NCI-H82 treated with DMSO at 0.1 percent for 48 hours (cell line): ENCODE data around the gene NTRK1.
"Not testable (repeated sequence)": the region's sequence is repeated elsewhere in the genome, so short reads cannot be mapped to it uniquely, and the experiment has no call there.

Experiments
- DNase-seq: peaks from one replicate; lab custom pipeline; 2025; ENCODE audit not compliant: unreplicated experiment; lab: John Stamatoyannopoulos, UW

The NTRK1 gene

DNA sequence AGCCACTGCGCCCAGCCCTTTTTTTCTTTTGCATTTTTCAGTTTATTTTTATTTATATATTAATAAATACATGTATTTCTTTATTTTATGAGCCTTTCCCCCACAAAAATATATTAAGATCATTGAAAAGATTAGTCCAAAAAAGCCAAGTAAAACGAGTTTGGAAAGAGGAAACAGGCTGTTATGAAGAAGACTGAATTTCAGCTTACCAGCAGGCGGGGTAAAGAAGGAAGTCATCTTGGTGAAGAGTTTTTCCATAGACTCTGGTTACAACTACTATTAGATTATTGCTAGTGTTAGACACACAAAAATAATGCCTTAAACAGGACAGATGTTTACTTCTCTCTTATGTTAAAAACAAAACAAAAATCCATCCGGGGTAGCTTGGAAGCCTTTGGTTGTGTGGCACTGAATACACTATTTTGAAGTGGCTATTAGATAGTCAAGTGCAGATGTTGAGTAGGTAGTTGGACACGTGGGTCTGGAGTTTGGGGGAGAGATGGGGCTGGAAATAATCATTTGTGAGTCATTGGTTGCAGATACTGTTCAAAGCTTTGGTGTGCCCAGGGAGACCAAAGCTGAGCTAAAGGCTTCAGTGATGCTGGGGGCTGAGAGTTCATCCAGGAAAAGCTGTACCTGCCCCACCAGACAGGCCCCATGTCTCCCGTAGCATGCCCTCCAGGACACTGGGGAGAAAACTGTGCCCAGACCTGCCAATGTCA is 51.1 kb downstream of the NTRK1 start:
- no peak for DNase-seq

GRCh38 chr1:156912310-156912709 is 51.6 kb downstream of the NTRK1 start:
- no peak for DNase-seq

DNA sequence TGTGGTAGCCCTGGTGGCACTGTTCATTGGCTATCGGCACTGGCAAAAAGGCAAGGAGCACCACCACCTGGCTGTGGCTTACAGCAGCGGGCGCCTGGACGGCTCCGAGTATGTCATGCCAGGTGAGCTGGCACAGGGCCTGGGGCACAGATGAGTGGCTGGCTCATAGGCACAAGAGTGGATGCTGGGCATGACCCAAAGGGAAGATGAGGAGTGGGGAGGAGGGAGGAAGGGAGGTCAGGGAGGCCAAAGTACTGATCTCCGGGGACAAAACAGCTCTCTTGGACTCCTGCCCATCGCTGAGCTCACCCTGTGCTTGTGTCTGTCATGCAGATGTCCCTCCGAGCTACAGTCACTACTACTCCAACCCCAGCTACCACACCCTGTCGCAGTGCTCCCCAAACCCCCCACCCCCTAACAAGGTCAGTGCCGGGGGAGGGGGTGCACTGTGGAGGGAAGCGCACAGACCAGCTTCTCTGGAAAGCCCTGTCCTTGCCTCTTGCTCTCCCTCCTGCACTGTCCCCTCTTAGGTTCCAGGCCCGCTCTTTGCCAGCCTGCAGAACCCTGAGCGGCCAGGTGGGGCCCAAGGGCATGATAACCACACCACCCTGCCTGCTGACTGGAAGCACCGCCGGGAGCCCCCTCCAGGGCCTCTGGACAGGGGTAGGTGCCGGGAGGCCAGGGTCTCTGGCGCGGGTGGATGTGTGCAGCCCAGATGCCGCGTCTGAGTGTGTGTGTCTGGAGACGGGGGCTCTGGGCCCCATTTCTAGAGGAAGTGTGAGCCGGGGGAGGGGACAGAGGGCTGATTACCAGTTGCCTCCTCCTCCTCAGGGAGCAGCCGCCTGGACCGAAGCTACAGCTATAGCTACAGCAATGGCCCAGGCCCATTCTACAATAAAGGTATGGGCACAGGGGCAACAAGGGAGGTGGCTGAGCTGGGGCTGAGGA is 52.5 kb downstream of the NTRK1 start:
- DNase-seq: no peak

DNA sequence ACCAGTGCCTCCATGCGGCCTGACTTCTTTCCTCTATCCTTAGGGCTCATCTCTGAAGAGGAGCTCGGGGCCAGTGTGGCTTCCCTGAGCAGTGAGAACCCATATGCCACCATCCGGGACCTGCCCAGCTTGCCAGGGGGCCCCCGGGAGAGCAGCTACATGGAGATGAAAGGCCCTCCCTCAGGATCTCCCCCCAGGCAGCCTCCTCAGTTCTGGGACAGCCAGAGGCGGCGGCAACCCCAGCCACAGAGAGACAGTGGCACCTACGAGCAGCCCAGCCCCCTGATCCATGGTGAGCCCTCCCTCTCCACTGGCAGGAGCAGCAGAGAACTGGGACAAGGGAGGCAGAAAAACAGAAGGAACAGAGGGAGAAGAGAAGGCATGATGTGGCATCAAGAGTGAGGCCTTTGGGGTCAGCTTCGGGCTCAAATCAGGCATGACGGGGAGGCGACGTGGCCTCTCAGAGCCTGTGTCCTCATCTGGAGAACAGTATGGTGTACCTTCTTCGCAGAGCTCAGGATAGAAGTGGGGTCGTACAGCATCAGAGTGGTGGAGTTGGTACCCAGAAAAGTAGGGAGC is 53.2 kb downstream of the NTRK1 start:
- no peak for DNase-seq

GRCh38 chr1:156914440-156914856 is 53.8 kb downstream of the NTRK1 start:
- DNase-seq: no peak

- peak; percentile 67 for DNase-seq
These were observed 59.8 kb downstream of the NTRK1 start, which contains the start of gene LRRC71 for GRCh38 chr1:156920233-156921052. Gene LRRC71 (plus strand): TSS chr1:156920632. CDS start chr1:156920804, 172 bp downstream.

GRCh38 chr1:156921053-156921529 is 60.4 kb downstream of the NTRK1 start:
- no peak for DNase-seq

DNA sequence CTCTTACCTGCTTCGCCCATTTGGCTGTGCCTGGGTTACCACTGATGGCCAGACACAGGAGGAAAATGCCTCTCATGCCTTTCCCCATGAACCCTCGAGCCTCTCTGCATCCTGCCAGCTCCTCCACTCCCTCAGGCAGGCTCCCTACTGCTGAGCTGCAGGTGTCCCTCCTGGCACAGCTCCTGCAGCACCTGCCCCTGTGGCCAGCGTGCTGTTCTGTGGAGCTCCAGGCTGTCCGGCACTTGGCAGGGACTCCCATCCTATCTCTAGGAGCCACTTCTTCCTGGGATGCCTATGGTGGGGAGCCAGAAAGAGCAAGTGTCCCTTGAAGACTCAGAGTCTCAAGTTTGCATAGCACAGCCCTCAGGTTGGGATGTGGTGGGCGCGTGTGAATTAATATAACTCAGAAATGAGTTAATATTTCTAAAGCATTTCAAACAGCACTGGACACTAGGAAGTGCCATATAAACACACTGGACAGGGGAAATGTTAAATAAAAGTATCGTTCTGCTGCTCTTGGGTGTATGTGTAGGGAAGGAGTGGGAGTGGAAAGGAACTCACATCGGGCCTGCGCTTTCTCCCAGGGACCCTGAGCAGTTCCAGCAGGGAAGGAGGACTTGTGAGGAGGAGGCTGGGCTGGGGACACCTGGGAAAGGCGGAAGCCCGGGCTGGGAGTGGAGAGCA is 62.5 kb downstream of the NTRK1 start:
- DNase-seq: no peak

GRCh38 chr1:156923670-156924477 is 63.2 kb downstream of the NTRK1 start:
- DNase-seq: no peak

DNA sequence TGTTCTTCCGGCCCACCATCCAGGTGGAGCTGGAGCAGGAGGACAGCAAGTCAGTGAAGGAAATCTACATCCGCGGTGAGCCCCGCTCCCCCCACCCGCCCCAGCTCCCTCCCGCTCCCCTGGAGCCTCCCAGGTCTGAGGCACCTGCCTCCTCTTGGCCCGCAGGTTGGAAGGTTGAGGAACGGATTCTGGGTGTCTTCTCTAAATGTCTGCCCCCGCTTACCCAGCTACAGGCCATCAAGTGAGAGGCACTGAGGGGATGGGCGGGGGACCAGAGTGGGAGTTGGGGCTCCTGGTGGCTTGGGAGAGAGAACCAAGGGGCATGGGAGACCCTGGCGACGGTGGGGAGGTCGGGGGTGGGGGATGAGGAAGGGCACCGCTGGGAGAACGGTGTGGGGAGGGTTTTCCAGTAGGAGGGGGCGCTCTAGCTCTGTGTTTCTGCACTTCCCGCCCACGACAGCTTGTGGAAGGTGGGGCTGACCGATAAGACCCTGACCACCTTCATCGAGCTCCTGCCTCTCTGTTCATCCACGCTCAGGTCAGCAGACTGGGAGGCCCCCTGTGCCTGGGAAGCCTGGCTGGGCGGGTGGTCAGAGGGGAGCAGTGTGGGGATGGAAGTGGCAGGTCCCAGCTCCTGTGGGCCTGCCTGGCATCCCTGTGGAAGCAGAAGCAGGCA is 64.0 kb downstream of the NTRK1 start:
- no peak for DNase-seq

DNA sequence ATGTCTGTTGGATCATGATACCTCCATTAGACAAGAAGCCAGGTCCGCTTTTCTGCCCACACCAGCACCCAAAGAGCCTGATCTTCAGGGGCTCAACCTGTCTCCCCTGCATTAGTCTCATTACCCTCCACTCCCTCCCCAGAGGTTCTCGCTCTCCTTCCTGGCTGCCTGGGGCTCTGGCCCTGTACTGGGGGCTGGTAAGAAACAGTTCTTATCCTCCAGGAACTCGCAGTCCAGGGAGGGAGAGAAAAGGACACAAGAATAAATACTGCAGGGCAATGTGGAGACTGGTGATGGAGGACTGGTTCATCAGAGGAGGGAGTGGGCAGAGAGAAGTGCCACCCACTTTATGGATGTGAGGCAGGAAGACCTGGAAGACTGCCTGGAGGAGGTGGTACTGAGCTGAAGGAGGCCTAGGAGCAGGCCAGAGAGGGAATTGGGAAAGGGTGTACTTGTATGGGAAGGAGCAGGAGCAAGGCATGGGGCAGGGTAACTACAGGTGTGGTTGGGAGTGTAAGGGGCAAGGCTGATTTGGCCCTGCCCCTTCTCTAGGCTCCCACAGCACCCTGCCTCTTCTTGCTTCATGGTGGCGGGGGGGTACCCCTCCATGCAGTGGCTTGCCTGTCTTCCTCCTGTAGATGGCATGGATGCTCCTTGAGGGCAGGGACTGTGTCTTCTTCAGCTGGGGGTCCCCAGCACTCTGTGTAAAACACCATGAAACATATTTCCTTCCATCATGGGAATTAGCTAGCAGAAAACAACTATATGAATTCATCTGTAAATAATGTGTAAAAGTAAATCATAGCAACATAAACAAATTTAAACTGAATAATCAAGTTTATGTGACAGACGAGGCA is 64.7 kb downstream of the NTRK1 start:
- no peak for DNase-seq

GRCh38 chr1:156926175-156926574 is 65.5 kb downstream of the NTRK1 start:
- no peak for DNase-seq

DNA sequence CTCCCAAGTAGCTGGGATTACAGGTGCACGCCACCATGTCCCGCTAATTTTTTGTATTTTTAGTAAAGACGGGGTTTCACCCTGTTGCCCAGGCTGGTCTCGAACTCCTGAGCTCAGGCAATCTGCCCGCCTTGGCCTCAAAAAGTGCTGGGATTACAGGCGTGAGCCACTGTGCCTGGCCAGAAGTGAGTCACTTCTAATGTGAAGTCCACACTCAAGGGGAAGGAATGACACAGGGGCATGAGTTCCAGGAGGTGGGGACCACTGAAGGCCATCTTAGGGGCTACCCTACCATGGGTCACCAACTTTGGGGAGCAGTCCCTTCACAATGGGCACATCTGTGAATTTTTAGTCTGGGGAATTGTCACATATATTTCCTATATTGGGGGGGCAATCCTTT is 66.0 kb downstream of the NTRK1 start:
- DNase-seq: not testable (repeated sequence)

- DNase-seq: peak; percentile 34
These were observed 66.8 kb downstream of the NTRK1 start for GRCh38 chr1:156927215-156928042.

DNA sequence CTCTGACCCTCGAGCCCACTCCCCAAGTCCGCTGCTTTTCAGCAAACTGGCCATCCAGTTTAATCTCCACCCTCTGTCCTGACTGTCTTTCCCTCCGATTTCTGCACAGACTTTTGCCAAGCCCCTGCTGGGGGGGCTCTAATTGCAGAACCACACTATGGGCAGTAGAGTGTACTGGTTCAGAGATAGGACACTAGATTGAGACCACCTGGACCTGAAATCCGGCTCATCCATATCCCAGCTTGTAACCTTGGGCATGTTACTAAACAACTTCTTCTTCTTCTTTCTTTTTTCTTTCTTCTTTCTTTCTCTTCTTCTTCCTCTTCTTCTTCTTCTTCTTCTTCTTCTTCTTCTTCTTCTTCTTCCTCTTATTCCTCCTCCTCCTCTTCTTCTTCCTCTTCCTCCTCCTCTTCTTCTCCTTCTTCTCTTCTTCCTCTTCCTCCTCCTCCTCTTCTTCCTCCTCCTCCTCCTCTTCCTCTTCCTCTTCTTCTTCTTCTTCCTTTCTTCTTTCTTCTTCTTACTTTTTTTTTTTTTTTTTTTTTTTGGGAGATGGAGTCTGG is 67.5 kb downstream of the NTRK1 start:
- DNase-seq: no peak

- no peak for DNase-seq
These were observed 69.1 kb downstream of the NTRK1 start for GRCh38 chr1:156929596-156930238.
